DND-41 (cell line): ENCODE data around the gene TLCD5.

Source experiments
- ATAC-seq: fragments of 200-7000 bp; cut with Tn5 transposase; 3 replicates; pipeline ENCODE4 v1.9.1; 2021; ENCODE audit warnings: low read depth; ENCODE audit not compliant: insufficient read depth
- DNase-seq: peaks from one replicate; pipeline ENCODE4 v3.0.0-alpha.2; 2020
- H2AFZ ChIP-seq: 2 replicates; pipeline ENCODE4 v1.6.0; 2012; ENCODE audit warnings: low read depth, low read length
- H3K27ac ChIP-seq: 2 replicates; pipeline ENCODE4 v1.5.1; 2012; ENCODE audit warnings: low read length, inconsistent platforms
- H3K27me3 ChIP-seq: fragments of 200-600 bp; sonication (generic); 2 replicates; pipeline ENCODE4 v1.6.0; 2012; ENCODE audit warnings: low read length, mild to moderate bottlenecking, inconsistent platforms; ENCODE audit not compliant: insufficient read depth, poor library complexity
- H3K36me3 ChIP-seq: 2 replicates; pipeline ENCODE4 v1.5.1; 2012; ENCODE audit warnings: low read length, inconsistent platforms; ENCODE audit not compliant: insufficient read depth
- H3K4me1 ChIP-seq: 2 replicates; pipeline ENCODE4 v1.5.1; 2012; ENCODE audit warnings: mild to moderate bottlenecking, low read length; ENCODE audit not compliant: insufficient read depth
- H3K4me2 ChIP-seq: 2 replicates; pipeline ENCODE4 v1.6.0; 2012; ENCODE audit warnings: mild to moderate bottlenecking, moderate library complexity, low read length, inconsistent platforms; ENCODE audit not compliant: insufficient read depth
- H3K4me3 ChIP-seq, 2 experiments: fragments of 200-600 bp in 1 of 2; shearing (Covaris generic) in 1 of 2; 2 replicates each; pipeline ENCODE4 v1.5.1; 2012 to 2016; ENCODE audit warnings: inconsistent platforms in 2 of 2, low read length in 2 of 2, mild to moderate bottlenecking in 2 of 2, low read depth in 1 of 2, moderate library complexity in 1 of 2
- H3K79me2 ChIP-seq: 2 replicates; pipeline ENCODE4 v1.6.0; 2012; ENCODE audit warnings: low read length, inconsistent platforms; ENCODE audit not compliant: insufficient read depth
- H3K9ac ChIP-seq: 2 replicates; pipeline ENCODE4 v1.6.0; 2012; ENCODE audit warnings: low read depth, mild to moderate bottlenecking, inconsistent platforms, low read length, moderate library complexity
- H3K9me3 ChIP-seq: 2 replicates; pipeline ENCODE4 v1.5.1; 2012; ENCODE audit warnings: low read length, moderate library complexity, mild to moderate bottlenecking, inconsistent platforms; ENCODE audit not compliant: insufficient read depth, severe bottlenecking
- H4K20me1 ChIP-seq: 2 replicates; pipeline ENCODE4 v1.6.0; 2012; ENCODE audit warnings: low read length; ENCODE audit not compliant: insufficient read depth
- EZH2 ChIP-seq: IDR thresholded peaks from 3 replicates; pipeline ENCODE4 v1.6.1; 2012; ENCODE audit warnings: borderline replicate concordance, low read depth, mild to moderate bottlenecking, moderate library complexity, low read length, inconsistent platforms; ENCODE audit not compliant: severe bottlenecking
- TF ChIP-seq, protein P1 (sequence below): IDR thresholded peaks from 2 replicates; pipeline ENCODE4 v1.5.1; 2012; ENCODE audit warnings: borderline replicate concordance, low read length, moderate library complexity, mild to moderate bottlenecking; ENCODE audit not compliant: poor library complexity, severe bottlenecking; ENCODE audit errors: extremely low read depth

The TLCD5 gene

DNA sequence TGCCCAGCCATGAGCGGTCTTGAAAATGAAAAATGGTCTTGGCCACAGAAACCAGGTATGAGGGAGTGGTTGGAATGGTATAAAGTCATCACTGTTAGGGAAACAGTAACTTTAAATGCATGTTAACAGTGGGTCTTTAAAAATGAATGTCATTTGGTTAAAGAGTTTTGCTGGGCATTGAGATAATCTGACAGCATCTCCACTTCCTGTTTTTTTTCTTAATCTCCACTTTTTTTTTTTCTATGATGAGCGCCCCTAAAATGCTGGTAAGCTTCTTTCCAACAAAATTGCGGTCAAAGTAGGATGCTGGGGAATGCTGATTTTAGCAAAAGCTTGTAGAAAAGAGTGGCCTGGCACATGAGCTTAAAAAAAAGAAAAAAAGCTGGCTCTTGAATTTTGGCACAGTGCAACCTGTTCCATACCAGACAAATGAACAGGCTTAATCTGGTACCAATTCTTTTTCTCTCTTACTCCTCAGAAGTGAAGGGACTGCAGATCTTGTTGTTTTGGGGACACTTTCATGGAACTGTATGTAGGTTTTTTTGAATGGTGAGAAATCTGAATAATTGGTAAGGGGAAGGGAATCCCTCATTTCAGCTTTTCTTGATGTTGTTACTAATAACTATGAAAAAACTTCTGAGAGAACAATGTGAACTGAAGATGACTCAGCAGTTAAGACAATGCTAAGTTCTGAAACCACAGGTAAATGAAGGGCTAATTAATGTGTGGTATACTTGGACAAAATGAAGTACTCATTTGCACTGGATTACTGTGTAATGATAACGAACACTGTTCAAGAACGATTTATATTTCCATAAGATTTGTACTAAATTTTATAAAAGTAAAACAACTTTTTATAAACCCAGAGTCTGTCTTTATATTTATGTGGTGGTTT is 8.0 kb downstream of the TLCD5 start:
- no peak overlapping the region for H2AFZ ChIP-seq
- no peak overlapping the region for H3K27ac ChIP-seq
- ATAC-seq: no peak
- no peak overlapping the region for H3K4me3 ChIP-seq
- H3K79me2 ChIP-seq: no peaks in the 10 kb centered on the region
- TF ChIP-seq, protein P1, sequence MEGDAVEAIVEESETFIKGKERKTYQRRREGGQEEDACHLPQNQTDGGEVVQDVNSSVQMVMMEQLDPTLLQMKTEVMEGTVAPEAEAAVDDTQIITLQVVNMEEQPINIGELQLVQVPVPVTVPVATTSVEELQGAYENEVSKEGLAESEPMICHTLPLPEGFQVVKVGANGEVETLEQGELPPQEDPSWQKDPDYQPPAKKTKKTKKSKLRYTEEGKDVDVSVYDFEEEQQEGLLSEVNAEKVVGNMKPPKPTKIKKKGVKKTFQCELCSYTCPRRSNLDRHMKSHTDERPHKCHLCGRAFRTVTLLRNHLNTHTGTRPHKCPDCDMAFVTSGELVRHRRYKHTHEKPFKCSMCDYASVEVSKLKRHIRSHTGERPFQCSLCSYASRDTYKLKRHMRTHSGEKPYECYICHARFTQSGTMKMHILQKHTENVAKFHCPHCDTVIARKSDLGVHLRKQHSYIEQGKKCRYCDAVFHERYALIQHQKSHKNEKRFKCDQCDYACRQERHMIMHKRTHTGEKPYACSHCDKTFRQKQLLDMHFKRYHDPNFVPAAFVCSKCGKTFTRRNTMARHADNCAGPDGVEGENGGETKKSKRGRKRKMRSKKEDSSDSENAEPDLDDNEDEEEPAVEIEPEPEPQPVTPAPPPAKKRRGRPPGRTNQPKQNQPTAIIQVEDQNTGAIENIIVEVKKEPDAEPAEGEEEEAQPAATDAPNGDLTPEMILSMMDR: no peak
- TF ChIP-seq EZH2: no peak
- no peaks in the 10 kb centered on the region for H3K9me3 ChIP-seq
- H3K9ac ChIP-seq: no peak overlapping the region
- no peaks in the 10 kb centered on the region for H3K36me3 ChIP-seq
- peaks cover 26% of the 10 kb centered on the region for H4K20me1 ChIP-seq
- H3K4me1 ChIP-seq: no peaks in the 10 kb centered on the region
- no peak overlapping the region for H3K4me2 ChIP-seq
- H3K27me3 ChIP-seq: peaks cover 54% of the 10 kb centered on the region
- DNase-seq: no peak

- Histone ChIP-seq H3K36me3 (no peaks in the 10 kb centered on the region), H2AFZ (no peak overlapping the region), H3K9me3 (no peaks in the 10 kb centered on the region), H3K4me2 (no peak overlapping the region), H3K27me3 (peaks cover 60% of the 10 kb centered on the region), H3K4me1 (no peaks in the 10 kb centered on the region), H3K4me3 (no peak overlapping the region), H3K9ac (no peak overlapping the region), H3K27ac (no peak overlapping the region), H3K79me2 (no peaks in the 10 kb centered on the region), H4K20me1 (peaks cover 29% of the 10 kb centered on the region)
- no peak for ATAC-seq
- TF ChIP-seq EZH2: no peak
- TF ChIP-seq, protein P1: no peak
- no peak for DNase-seq
These were observed 8.7 kb downstream of the TLCD5 start for GRCh38 chr11:120333801-120334200.

DNA sequence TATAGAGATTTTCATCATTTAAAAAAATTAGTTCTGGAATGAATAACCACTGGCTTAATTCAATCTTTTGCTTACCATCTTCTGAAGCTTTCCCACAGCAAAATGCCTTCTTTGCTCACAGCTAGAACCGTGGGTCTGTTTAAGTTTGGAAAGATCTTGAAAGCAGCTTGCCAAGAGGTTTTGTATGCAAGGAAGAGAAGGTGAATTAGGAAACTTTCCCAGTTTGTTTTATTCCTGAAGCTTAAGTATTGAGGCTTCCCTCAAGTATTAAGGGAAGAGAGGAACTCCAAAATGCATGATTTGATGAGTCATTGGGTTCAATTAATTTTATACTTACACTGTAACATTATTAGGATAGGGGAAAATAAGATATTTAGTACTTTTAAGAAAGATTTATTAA is 9.2 kb downstream of the TLCD5 start:
- Histone ChIP-seq H3K27ac (no peak overlapping the region), H3K4me2 (no peak overlapping the region)

More for the DNA sequence above, 9.2 kb downstream of the TLCD5 start:
- Histone ChIP-seq H3K9ac (no peak overlapping the region), H2AFZ (no peak overlapping the region), H3K9me3 (no peaks in the 10 kb centered on the region), H3K4me3 (no peak overlapping the region), H3K36me3 (no peaks in the 10 kb centered on the region), H3K79me2 (no peaks in the 10 kb centered on the region), H3K27me3 (peaks cover 59% of the 10 kb centered on the region), H3K4me1 (no peaks in the 10 kb centered on the region), H4K20me1 (peaks cover 30% of the 10 kb centered on the region)
- DNase-seq (no peak), ATAC-seq (no peak)
- TF ChIP-seq, protein P1: no peak
- TF ChIP-seq EZH2: no peak
